Measurements from ENCODE around the gene ATP9A.

ATP9A gene

DNA sequence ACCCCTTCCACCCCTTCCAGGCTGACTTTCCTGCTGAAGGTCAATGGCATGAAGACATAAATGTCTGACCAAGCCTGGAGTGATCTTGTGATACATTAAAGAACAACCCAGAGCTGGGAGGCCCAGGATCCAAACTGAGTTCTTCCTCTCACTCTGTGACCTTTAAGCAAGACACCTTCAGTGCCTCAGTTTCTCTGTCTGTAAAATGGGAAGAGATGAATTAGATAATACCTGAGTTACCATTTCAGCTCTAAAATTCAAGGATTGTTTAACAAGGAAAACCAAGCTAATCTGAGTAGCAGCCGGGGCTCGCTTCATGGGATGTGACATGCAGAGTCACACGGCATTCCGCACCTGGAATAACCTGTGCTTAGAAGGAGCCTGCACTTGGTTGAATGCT lies 218.7 kb downstream of the ATP9A start:
- ATAC-seq (no peak), DNase-seq (no peak)

DNA sequence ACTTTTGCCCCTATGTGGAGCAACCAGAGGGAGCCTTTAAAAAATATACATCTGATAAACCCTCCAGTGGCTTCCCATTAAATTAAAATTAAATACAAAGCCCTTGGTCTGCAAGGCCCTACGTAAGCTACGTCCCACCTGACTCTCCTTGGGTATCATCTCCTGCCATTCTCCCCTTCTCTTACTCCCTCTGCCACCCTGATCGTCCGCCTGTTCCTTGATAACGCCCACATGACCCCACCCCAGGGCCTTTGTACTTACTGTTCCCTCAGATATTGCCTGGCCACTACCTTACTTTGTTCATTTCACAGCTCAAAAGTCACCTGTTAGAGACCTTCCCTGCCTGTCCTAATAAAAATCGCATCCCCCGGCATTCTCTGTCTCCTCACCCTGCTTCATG lies 220.2 kb downstream of the ATP9A start:
- DNase-seq: no peak
- ATAC-seq: no peak

Data from stimulated activated naive CD8-positive, alpha-beta T cell treated with anti-CD3 and anti-CD28 coated beads, Interleukin-15, Interleukin-2, amounts not matched to agents 100 U/mL and 50 U/mL, for 24 hours (primary cell).